OCI-LY3 (cell line): ENCODE data around the gene SMIM41.

ENCODE experiments used
- EZH2phosphoT487 ChIP-seq: fragments of 200-600 bp; shearing (Covaris generic); IDR thresholded peaks from 2 replicates; pipeline ENCODE4 v1.6.1; 2018; ENCODE audit warnings: antibody characterized with exemption, mixed run types, low read depth
- TF ChIP-seq, protein P1 (sequence below): fragments of 200-600, 300-600 bp; sonication (generic); IDR thresholded peaks from 2 replicates; pipeline ENCODE4 v1.5.1; 2014; ENCODE audit warnings: antibody characterized with exemption, low read length, low read depth

DNA sequence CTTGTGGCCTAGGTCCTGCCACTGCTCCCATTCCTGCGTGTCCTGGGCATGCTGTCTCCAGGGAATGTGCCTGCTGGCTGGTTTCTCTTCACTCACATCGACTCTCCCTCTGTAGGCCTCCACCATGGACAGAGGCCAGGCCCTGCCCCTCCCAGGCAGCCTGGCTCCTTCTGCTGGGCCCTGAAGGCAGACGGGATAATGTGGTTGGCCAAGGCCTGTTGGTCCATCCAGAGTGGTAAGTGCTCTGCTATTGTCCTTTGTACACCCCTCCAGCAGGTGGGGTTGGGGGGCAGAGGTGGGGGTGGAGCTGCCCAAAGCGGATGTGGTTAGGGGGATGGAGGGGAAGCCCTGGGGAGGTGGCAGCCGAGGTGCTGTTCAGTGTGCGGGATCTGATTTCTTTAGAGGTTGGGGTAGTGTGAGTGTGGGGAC, 37.8 kb upstream of the SMIM41 start:
- TF ChIP-seq, protein P1, sequence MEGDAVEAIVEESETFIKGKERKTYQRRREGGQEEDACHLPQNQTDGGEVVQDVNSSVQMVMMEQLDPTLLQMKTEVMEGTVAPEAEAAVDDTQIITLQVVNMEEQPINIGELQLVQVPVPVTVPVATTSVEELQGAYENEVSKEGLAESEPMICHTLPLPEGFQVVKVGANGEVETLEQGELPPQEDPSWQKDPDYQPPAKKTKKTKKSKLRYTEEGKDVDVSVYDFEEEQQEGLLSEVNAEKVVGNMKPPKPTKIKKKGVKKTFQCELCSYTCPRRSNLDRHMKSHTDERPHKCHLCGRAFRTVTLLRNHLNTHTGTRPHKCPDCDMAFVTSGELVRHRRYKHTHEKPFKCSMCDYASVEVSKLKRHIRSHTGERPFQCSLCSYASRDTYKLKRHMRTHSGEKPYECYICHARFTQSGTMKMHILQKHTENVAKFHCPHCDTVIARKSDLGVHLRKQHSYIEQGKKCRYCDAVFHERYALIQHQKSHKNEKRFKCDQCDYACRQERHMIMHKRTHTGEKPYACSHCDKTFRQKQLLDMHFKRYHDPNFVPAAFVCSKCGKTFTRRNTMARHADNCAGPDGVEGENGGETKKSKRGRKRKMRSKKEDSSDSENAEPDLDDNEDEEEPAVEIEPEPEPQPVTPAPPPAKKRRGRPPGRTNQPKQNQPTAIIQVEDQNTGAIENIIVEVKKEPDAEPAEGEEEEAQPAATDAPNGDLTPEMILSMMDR: no peak
- TF ChIP-seq EZH2phosphoT487: no peak
